BLaER1 treated with 17β-estradiol and CSF1 and Interleukin-3, amounts not matched to agents 10 nM and 100 nM (cell line): ENCODE data around the gene OLFM1.
"Not testable (repeated sequence)": the region's sequence is repeated elsewhere in the genome, so short reads cannot be mapped to it uniquely, and the experiment has no call there.

Experiments
- H3K27ac ChIP-seq, 11 experiments: shearing (Covaris generic); formaldehyde crosslinking; 2 replicates each; pipeline ENCODE4 v1.8.1; 2022
- H3K27me3 ChIP-seq, 11 experiments: shearing (Covaris generic); formaldehyde crosslinking; 2 replicates each; pipeline ENCODE4 v1.8.1; 2022
- H3K36me3 ChIP-seq, 11 experiments: shearing (Covaris generic); formaldehyde crosslinking; 2 replicates each; pipeline ENCODE4 v1.8.1; 2022
- H3K4me1 ChIP-seq, 10 experiments: shearing (Covaris generic); formaldehyde crosslinking; 2 replicates each; pipeline ENCODE4 v1.8.1; 2022
- H3K4me2 ChIP-seq, 11 experiments: shearing (Covaris generic); formaldehyde crosslinking; 2 replicates each; pipeline ENCODE4 v1.8.1; 2022
- H3K4me3 ChIP-seq, 10 experiments: shearing (Covaris generic); formaldehyde crosslinking; 2 replicates each; pipeline ENCODE4 v1.8.1; 2022
- H3K9ac ChIP-seq, 11 experiments: shearing (Covaris generic); formaldehyde crosslinking; 2 replicates each; pipeline ENCODE4 v1.8.1; 2022
- H3K9me3 ChIP-seq, 11 experiments: shearing (Covaris generic); formaldehyde crosslinking; replicated peaks in 1 of 11; 2 replicates each; pipeline ENCODE4 v1.8.1; 2022
- H4K20me1 ChIP-seq, 11 experiments: shearing (Covaris generic); formaldehyde crosslinking; 2 replicates each; pipeline ENCODE4 v1.8.1; 2022
- Cebpa-rat ChIP-seq, 11 experiments: shearing (Covaris generic); IDR thresholded peaks; 2 replicates each; pipeline ENCODE4 v1.8.1; 2022

OLFM1 gene

GRCh38 chr9:135050072-135050990 lies 37.1 kb upstream of the OLFM1 start:
- Histone ChIP-seq H3K36me3 (no peaks in the 10 kb centered on the region), H3K27me3 (peaks cover 0 to 31% (median 0%) of the 10 kb centered on the region in 11 experiments; a peak in 4 of 22 replicates), H3K9me3 (peaks cover 7 to 19% (median 9%) of the 10 kb centered on the region in 11 experiments; a peak in 17 of 22 replicates), H4K20me1 (peaks cover 0 to 5% (median 0%) of the 10 kb centered on the region in 11 experiments; a peak in 2 of 22 replicates), H3K4me2 (peak overlapping the region; percentile 77 to 94 (median 85)), H3K4me3 (peak overlapping the region in 2 of 10 experiments; percentile 17 to 20; a peak in 1 of 20 replicates), H3K4me1 (peaks cover 49 to 86% (median 84%) of the 10 kb centered on the region in 10 experiments), H3K9ac (peak overlapping the region in 9 of 11 experiments; percentile 5 to 78 (median 58); a peak in 16 of 22 replicates), H3K27ac (peak overlapping the region in 9 of 11 experiments; percentile 63 to 92 (median 75); a peak in 18 of 22 replicates)
- TF ChIP-seq Cebpa-rat (IDR thresholded peaks at IDR 0.05) = peak in 2 of 11 experiments; percentile 43 to 78; a peak in 3 of 22 replicates

GRCh38 chr9:135051316-135052038 lies 36.0 kb upstream of the OLFM1 start:
- H4K20me1 ChIP-seq = peaks cover 0 to 5% (median 0%) of the 10 kb centered on the region in 11 experiments; a peak in 2 of 22 replicates
- H3K36me3 ChIP-seq = no peaks in the 10 kb centered on the region
- H3K4me1 ChIP-seq = peaks cover 45 to 75% (median 73%) of the 10 kb centered on the region in 10 experiments
- TF ChIP-seq Cebpa-rat (IDR thresholded peaks at IDR 0.05) = no peak
- peak overlapping the region; percentile 77 to 94 (median 85); a peak in 21 of 22 replicates for H3K4me2 ChIP-seq
- peak overlapping the region in 7 of 11 experiments; percentile 9 to 92 (median 73); a peak in 11 of 22 replicates for H3K27ac ChIP-seq
- no peak overlapping the region for H3K4me3 ChIP-seq
- peaks cover 0 to 26% (median 0%) of the 10 kb centered on the region in 11 experiments; a peak in 4 of 22 replicates for H3K27me3 ChIP-seq
- H3K9ac ChIP-seq = peak overlapping the region in 4 of 11 experiments; percentile 38 to 76 (median 62); a peak in 3 of 22 replicates
- H3K9me3 ChIP-seq = peaks cover 7 to 19% (median 9%) of the 10 kb centered on the region in 11 experiments; a peak in 17 of 22 replicates

DNA sequence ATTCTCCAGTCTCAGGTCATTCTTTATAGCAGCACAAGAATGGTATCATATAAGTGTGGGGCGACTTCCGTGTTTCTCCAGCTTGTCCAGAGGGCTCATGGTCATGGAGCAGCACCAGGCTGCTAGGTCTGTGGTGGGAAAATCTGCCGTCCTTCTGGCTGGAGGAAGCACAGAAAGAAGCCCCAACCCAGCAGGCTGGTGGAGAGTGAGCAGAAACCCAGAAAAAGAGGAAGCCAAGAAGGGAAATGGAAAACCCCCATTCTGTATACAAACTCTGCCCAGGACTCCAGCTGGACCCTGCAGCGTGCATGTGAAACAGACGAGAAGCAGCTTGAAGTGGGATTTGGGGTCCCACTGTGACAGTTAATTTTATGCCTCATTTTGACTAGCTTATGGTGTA lies 34.3 kb upstream of the OLFM1 start:
- peak overlapping the region; percentile 23 to 91 (median 54) for H3K4me2 ChIP-seq
- no peaks in the 10 kb centered on the region for H4K20me1 ChIP-seq
- no peak for TF ChIP-seq Cebpa-rat (IDR thresholded peaks at IDR 0.05)
- H3K27me3 ChIP-seq = peaks cover 0 to 18% (median 0%) of the 10 kb centered on the region in 11 experiments; a peak in 4 of 22 replicates
- 0 out of 22 replicates have a peak overlapping the region, but pooled peaks of 1 of the 11 experiments have one; percentile 0 for H3K9ac ChIP-seq
- H3K9me3 ChIP-seq = peaks cover 7 to 19% (median 9%) of the 10 kb centered on the region in 11 experiments; a peak in 17 of 22 replicates
- 0 out of 22 replicates have a peak overlapping the region, but pooled peaks of 2 of the 11 experiments have one; percentile 8 to 14 for H3K27ac ChIP-seq
- H3K36me3 ChIP-seq = no peaks in the 10 kb centered on the region
- no peak overlapping the region for H3K4me3 ChIP-seq
- peaks cover 37 to 58% (median 56%) of the 10 kb centered on the region in 10 experiments for H3K4me1 ChIP-seq

- H3K9me3 ChIP-seq = peaks cover 7 to 19% (median 9%) of the 10 kb centered on the region in 11 experiments; a peak in 17 of 22 replicates
- TF ChIP-seq Cebpa-rat (IDR thresholded peaks at IDR 0.05) = no peak
- H3K4me2 ChIP-seq = no peak overlapping the region
- no peak overlapping the region for H3K9ac ChIP-seq
- H4K20me1 ChIP-seq = no peaks in the 10 kb centered on the region
- H3K27me3 ChIP-seq = no peaks in the 10 kb centered on the region; a peak in 1 of 22 replicates
- H3K27ac ChIP-seq = no peak overlapping the region
- no peaks in the 10 kb centered on the region for H3K36me3 ChIP-seq
- peaks cover 28 to 38% (median 36%) of the 10 kb centered on the region in 10 experiments for H3K4me1 ChIP-seq
- H3K4me3 ChIP-seq = no peak overlapping the region
These were observed 32.3 kb upstream of the OLFM1 start for GRCh38 chr9:135055181-135055580.

GRCh38 chr9:135056541-135056940 lies 30.9 kb upstream of the OLFM1 start:
- H3K4me3 ChIP-seq = no peak overlapping the region
- H4K20me1 ChIP-seq = no peaks in the 10 kb centered on the region
- peaks cover 7 to 19% (median 9%) of the 10 kb centered on the region in 11 experiments; a peak in 17 of 22 replicates for H3K9me3 ChIP-seq
- TF ChIP-seq Cebpa-rat (IDR thresholded peaks at IDR 0.05) = no peak
- H3K9ac ChIP-seq = no peak overlapping the region
- H3K4me2 ChIP-seq = no peak overlapping the region
- no peaks in the 10 kb centered on the region for H3K36me3 ChIP-seq
- H3K4me1 ChIP-seq = peaks cover 16 to 32% (median 29%) of the 10 kb centered on the region in 10 experiments
- H3K27me3 ChIP-seq = no peaks in the 10 kb centered on the region
- H3K27ac ChIP-seq = no peak overlapping the region

DNA sequence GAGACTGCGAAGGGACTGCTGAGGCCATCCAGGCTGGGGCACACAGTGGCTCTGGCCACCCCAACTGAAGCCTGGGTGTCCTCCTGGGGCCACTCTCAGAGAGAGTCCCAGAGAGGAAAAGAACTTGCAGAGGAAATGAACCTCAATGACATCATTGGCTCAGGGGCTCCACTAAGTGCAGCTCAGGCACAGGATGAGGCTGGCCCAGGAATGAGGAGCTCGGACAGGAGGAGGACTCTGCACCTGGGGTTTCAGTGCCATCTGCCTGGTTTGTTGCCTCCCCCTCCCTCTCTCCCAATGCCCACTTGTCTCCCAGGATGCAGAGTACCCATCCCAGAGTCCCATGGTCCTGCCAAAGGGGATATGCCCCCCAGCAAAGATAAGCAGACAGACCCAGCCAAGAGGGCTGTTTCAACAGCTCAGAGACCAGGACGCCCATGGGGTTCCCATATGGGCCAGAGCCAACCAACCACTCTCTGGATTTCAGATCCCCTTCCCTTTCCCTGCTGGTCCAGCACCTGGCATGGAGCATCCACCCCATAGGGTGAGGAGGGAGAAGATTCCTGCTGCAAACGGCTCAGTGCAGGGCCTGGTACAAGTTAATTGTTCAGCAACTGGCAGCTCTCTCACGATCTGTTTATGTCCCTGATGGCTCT lies 26.9 kb upstream of the OLFM1 start:
- no peaks in the 10 kb centered on the region for H3K27me3 ChIP-seq
- H3K9ac ChIP-seq = no peak overlapping the region
- no peaks in the 10 kb centered on the region for H4K20me1 ChIP-seq
- TF ChIP-seq Cebpa-rat (IDR thresholded peaks at IDR 0.05) = no peak
- peaks cover 34 to 38% (median 37%) of the 10 kb centered on the region in 11 experiments for H3K9me3 ChIP-seq
- peaks cover 0 to 8% (median 6%) of the 10 kb centered on the region in 10 experiments; a peak in 10 of 20 replicates for H3K4me1 ChIP-seq
- H3K4me2 ChIP-seq = peak overlapping the region in 9 of 11 experiments; percentile 6 to 33 (median 20); a peak in 10 of 22 replicates
- H3K36me3 ChIP-seq = 0 out of 22 replicates have a peak, but pooled peaks cover 0 to 5% (median 0%) of the 10 kb centered on the region in 11 experiments
- H3K27ac ChIP-seq = no peak overlapping the region
- H3K4me3 ChIP-seq = no peak overlapping the region

GRCh38 chr9:135061441-135061840 lies 26.0 kb upstream of the OLFM1 start:
- Histone ChIP-seq H3K27me3 (no peaks in the 10 kb centered on the region), H3K9ac (no peak overlapping the region), H3K4me2 (no peak overlapping the region), H3K27ac (no peak overlapping the region), H3K36me3 (0 out of 22 replicates have a peak, but pooled peaks cover 0 to 5% (median 0%) of the 10 kb centered on the region in 11 experiments), H3K4me1 (peaks cover 0 to 8% (median 6%) of the 10 kb centered on the region in 10 experiments; a peak in 10 of 20 replicates), H3K9me3 (peaks cover 34 to 41% (median 38%) of the 10 kb centered on the region in 11 experiments), H4K20me1 (no peaks in the 10 kb centered on the region), H3K4me3 (no peak overlapping the region)
- TF ChIP-seq Cebpa-rat (IDR thresholded peaks at IDR 0.05) = no peak

DNA sequence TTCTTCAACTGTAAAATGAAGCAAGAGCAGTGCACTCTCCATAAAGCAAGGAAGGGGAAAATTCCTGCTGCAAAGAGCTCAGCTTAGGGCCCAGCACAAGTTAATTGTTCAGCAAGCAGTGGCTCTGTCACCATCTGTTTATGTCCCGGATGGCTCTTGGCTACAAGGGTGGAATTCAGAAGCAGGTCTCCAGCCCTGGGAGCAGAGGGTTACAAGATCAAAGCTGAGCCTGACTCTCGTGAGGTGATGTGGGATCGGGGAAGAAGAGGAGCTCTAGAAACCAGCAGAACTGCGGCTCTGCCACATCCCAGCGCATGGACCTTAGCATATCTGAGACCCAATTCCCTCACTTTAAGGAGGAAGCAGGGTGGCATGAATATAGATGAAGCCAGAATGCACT lies 25.2 kb upstream of the OLFM1 start:
- Histone ChIP-seq H4K20me1 (no peaks in the 10 kb centered on the region), H3K9me3 (peaks cover 34 to 41% (median 38%) of the 10 kb centered on the region in 11 experiments), H3K36me3 (0 out of 22 replicates have a peak, but pooled peaks cover 0 to 5% (median 0%) of the 10 kb centered on the region in 11 experiments), H3K4me2 (no peak overlapping the region), H3K27me3 (peaks cover 0 to under 1% (median 0%) of the 10 kb centered on the region in 11 experiments; a peak in 1 of 22 replicates), H3K4me1 (peaks cover 0 to 8% (median 6%) of the 10 kb centered on the region in 10 experiments; a peak in 10 of 20 replicates), H3K4me3 (no peak overlapping the region), H3K9ac (no peak overlapping the region), H3K27ac (no peak overlapping the region)
- TF ChIP-seq Cebpa-rat (IDR thresholded peaks at IDR 0.05) = no peak

DNA sequence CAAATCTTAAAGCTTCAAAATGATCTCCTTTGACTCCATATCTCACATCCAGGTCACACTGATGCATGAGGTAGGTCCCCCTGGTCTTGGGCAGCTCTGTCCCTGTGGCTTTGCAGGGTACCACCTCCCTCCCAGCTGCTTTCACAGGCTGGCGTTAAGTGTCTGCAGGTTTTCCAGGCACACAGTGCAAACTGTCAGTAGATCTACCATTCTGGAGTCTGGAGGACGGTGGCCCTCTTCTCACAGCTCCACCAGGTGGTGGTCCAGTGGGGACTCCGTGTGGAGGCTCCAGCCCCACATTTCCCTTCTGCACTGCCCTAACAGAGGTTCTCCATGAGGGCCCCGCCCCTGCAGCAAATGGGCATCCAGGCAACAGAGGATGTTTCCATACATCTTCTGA lies 24.0 kb upstream of the OLFM1 start:
- H3K4me2 ChIP-seq, H3K9ac ChIP-seq, H3K27ac ChIP-seq, H3K27me3 ChIP-seq, H3K36me3 ChIP-seq, H3K4me1 ChIP-seq, H4K20me1 ChIP-seq: not testable (repeated sequence)
- 0 out of 20 replicates have a peak overlapping the region, but pooled peaks of 1 of the 10 experiments have one; percentile 31 for H3K4me3 ChIP-seq
- H3K9me3 ChIP-seq = peaks cover 34 to 41% (median 38%) of the 10 kb centered on the region in 11 experiments

DNA sequence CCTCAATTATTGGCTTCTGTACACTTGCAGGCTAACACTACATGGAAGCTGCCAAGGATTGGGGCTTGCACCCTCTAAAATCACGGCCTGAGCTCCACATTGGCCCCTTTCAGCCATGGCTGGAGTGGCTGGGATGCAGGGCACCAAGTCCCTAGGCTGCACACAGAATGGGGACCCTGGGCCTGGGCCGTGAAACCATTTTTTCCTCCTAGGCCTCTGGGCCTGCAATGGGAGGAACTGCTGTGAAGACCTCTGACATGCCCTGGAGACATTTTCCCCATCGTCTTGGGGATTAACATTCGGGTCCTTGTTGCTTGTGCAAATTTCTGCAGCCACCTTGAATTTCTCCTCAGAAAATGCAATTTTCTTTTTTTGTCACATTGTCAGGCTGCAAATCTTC lies 23.6 kb upstream of the OLFM1 start:
- not testable (repeated sequence) for H3K4me1 ChIP-seq, H4K20me1 ChIP-seq, H3K4me2 ChIP-seq, H3K36me3 ChIP-seq, H3K27ac ChIP-seq, H3K27me3 ChIP-seq, H3K9ac ChIP-seq
- 0 out of 20 replicates have a peak overlapping the region, but pooled peaks of 1 of the 10 experiments have one; percentile 31 for H3K4me3 ChIP-seq
- H3K9me3 ChIP-seq = peaks cover 34 to 41% (median 38%) of the 10 kb centered on the region in 11 experiments
